SIG-M5 treated with dmso at 0.1 percent for 504 hours (cell line): ENCODE results near the gene PPP6R1.
A peak's percentile ranks its signal among the peaks of the same experiment; 100 is the strongest.
"Not testable (repeated sequence)": the region's sequence is repeated elsewhere in the genome, so short reads cannot be mapped to it uniquely, and the experiment has no call there.

ENCODE experiments used
- DNase-seq: peaks from one replicate; lab custom pipeline; 2025; ENCODE audit not compliant: unreplicated experiment; lab: John Stamatoyannopoulos, UW

PPP6R1 gene

DNA sequence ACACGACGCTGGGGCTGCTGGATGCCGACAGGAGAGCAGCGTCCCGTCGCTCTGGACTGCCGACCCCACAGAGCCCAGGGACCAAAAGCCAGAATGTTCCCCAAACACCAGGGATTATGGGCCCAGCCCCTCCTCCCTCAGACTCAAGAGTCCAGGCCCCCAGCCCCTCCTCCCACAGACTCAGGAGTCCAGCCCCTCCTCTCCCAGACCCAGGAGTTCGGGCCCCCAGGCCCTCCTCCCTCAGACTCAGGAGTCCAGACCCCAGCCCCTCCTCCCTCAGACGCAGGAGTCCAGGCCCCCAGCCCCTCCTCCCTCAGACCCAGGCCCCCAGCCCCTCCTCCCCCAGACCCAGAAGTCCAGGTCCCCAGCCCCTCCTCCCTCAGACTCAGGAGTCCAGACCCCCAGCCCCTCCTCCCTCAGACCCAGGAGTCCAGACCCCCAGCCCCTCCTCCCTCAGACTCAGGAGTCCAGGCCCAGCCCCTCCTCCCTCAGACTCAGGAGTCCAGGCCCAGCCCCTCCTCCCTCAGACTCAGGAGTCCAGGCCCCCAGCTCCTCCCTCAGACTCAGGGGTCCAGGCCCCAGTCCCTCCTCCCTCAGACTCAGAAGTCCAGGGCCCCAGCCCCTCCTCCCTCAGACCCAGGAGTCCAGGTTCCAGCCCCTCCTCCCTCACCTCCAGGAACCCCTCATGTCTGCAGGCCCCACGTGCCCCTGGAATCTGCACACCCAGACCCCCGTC lies 34.0 kb downstream of the PPP6R1 start:
- not testable (repeated sequence) for DNase-seq

DNA sequence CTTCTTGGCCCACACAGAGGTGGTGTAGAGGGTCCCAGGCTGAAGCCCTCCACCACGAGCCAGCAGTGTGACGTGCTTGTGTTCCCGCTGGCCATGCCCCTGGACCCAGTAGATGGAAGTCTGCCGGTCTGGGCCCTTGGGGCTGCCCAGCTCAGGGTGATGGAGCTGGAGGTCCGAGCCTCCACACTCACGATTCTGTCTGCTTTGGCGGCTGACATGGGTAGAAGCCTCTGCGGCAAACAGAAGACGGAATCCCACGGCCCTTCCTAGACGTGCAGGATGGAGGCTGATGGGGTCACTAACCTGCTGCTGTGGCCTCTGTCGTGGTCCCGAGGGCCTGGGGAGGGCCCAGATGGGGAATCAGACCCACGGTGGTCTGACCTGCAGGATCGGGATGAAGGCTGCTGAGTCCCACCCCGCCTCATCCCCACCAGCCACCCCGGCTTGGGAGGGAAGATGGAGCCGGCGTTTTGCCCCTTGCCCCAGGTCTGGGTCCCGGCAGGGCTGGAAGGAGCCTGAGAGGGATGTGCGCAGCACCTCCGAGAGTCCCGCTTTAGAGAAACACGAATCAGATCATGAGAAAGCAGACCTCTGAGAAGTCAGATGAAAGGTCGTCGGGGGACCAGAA lies 34.7 kb downstream of the PPP6R1 start:
- no peak for DNase-seq

DNA sequence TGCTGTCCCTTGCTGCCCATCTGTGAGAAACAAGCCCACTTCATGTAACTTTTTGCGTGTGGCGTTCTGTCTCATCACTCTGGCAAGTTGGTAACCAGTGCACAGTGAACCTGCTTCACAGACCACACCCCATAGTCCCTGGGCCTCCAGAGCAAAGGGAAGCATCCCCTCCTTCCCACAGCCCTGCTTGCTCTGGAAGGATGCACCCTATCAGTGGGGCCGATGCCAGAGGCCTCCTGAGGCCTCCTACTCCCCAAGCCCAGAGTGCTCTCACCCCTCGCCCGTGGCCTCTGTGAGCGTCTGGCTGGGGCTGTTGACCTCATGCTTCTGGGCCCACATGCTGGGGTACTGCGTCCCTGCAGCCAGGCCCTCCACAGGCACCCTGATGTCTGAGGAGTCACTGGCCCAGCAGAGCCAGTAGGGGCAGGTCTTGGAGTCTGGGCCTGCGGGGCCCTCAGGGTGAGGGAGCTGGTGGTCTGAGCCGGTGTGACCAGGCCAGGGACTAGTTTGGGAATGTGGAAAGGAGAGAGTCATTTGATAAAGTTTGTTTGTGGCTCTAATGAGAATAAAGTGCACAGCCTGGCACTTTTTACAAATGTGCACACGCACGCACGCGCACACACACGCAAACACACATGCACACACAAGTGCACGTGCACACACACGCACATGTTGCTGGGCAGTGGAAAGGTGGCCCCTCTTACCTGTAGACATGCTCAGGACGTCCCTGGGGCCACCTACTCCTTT lies 35.4 kb downstream of the PPP6R1 start:
- no peak for DNase-seq

GRCh38 chr19:55220525-55220924 lies 38.3 kb downstream of the PPP6R1 start:
- DNase-seq: no peak

- DNase-seq: peak; percentile 95
Measured at GRCh38 chr19:55216461-55217198, 42.2 kb downstream of the PPP6R1 start.

- no peak for DNase-seq
Measured at GRCh38 chr19:55213547-55213946, 45.3 kb downstream of the PPP6R1 start.

DNA sequence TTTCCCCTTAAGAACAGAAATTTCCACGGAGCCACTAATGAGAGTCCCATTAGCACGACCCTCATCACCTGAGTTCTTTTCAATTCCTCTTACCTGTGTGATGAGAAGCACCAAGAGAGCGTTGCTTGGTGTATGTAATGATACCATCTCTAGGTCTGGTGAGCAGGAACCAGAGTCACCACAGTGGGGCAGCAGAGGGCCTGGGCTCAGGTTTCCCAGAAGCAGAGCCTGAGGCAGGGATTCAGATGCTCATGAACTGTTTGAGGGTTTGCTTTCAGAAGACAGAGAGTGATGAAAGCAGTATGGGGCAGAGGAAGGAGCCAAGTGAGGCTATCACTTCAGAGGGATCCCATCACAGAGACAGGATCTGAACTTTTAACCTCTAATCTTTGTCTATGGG lies 46.4 kb downstream of the PPP6R1 start:
- peak; percentile 76 for DNase-seq

- peak; percentile 51 for DNase-seq
Measured at GRCh38 chr19:55209693-55210472, 48.9 kb downstream of the PPP6R1 start.

DNA sequence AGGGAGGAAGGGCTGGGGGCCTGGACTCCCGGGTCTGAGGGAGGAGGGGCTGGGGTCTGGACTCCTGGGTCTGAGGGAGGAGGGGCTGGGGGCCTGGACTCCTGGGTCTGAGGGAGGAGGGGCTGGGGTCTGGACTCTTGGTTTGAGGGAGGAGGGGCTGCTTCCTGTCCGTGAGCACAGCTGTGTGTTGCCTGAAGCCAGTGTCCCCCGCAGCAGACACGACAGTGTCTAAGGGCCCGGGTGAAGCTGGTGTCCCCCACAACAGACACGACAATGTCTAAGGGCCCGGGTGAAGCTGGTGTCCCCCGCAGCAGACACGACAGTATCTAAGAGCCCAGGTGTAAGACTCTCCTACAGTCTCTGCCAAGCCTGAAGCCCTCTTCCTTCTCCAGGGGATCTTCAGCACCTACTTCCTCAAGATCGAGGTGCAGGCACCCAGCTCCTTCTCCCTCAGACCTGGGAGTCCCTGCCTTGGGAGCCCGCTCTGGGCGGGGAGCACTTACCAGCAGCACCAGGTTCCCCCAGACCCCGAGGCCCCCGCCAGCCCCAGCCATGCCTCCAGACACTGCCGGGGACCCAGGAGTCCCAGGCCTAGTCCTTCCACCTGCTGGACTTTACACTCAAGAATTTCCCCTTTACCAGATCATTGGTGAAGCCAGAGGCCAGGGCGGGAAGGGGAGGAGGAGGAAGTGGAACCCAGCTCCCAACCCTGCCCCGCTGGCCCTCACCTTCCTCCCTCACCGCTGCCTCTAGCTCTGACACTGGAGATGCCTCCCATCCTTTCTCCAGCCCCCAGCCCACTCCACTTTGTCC lies 49.7 kb downstream of the PPP6R1 start, which contains the start of gene PTPRH:
Gene PTPRH (minus strand): TSS at position 622 of the 813 bp plus-strand sequence. CDS start 68 bp downstream, at position 554.
- peak; percentile 39 for DNase-seq

DNA sequence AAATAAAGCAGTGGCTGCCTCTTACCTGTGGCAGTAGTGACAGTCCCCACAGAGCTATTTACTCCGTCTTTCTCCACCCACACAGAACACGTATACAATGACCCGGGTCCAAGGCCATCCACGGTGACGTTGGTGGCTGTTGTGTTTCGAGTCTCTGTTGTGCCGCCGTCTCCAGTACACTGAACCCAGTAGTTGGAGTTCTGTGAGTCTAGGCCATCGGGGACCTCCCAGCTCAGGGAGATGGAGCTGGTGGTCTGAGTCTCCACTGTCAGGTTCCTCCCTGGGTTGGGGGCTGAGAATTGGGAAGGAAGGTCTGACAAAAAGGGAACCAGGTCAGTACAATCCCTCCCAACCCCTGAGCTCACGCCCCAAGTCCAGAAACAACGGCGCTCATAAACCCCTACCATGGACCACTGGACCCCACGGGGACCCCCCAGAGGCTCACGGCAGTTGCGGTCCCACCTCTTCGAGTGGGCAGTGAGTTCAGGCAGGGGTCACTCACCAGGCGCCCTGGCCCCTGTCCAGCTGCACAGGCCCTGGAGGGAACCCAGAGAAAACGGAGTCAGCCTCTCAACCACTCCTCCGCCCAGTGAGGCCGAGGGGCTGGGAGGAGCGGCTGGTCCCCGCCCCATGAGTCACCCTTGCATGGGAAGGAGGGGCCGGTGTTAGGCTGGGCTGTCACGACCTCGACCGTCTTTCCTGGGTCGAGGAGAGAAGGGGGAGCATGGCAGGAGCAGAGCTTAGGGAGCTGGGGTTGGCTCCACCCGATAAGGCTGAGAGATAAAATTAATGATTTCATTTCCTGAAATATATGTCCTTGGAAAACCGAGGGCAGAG lies 51.9 kb downstream of the PPP6R1 start:
- peak; percentile 76 for DNase-seq

DNA sequence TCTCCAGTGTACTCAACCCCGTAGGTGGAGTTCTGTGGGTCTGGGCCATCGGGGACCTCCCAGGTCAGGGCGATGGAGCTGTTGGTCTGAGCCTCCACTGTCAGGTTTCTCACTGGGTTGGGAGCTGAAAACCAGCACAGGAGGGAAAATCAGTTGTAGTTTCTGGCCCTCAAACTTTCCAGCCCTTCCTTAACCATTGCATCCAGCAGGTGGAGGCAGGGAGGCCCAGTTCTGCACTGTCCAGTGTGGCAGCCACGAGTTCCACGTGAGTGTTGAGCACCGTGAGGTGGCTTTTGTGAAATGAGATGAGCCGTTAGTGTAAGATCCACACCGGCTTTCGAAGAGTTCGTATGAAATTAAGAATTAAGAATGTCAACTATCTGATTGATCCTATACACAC lies 56.6 kb downstream of the PPP6R1 start:
- not testable (repeated sequence) for DNase-seq

DNA sequence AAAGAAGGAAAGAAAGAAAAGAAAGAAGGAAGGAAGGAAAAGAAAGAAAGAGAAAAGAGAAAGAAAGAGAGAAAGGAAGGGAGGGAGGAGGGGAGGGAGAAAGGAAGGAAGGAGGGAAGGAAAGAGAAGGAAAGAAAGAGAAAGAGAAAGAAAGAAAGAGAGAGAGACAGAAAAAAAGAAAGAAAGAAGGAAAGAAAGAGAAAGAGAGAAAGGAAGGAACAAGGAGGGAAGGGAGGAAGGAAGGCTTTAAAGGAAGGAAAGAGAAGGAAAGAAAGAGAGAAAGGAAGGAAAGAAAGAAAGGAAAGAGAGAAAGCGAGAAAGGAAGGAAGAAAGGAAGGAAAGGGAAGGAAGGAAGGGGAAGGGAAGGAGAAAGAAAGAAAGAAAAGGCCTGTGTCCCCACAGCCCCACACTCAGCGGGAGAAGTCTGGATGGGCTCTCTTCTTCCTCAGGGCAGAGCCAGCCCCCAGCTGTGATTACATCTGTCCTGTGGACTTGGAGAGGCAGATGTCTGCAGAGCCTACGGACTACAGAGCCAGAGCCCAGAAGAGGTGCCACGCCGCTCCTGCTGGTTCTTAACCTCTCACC lies 59.1 kb downstream of the PPP6R1 start:
- no peak for DNase-seq

DNA sequence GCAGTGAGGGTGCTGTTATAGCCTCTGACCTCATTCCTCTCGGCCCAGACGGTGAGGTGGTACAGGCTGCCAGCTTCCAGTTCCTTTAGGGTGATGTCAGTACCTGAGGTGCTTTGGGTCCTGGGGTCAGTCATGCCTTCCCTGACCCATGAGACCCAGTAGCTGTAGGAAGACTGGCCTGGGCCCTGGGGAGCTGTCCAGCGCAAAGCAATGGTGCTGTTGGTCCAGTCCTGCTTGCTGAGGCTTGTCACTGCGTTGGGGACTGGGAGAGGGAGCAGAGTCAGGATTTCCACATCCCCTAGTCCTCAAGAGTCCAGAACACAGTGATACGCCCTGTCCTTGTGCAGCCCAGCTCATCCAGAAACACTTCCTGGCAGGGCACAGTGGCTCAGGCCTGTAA lies 60.2 kb downstream of the PPP6R1 start:
- no peak for DNase-seq

- DNase-seq: no peak
Measured at GRCh38 chr19:55197528-55197927, 61.3 kb downstream of the PPP6R1 start.

DNA sequence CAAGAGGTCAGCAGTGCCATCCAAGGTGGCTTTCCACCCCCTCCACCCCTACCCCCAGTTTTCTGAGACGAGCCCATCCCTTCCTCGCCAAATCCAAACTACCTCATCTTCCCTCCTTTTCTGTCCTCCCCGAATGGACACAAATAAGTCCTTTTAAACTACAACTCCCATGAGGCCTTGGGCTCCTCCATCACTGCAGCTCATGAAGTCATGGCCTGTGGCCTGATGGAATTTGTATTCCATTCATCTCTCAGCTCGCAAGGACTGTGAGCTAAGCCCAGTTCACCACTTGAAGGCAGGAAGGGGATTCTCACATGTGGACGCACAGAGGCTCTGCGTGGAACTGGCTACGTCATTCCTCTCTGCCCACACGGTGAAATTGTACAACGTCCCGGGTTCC lies 62.0 kb downstream of the PPP6R1 start:
- DNase-seq: no peak

GRCh38 chr19:55193481-55193880 lies 65.3 kb downstream of the PPP6R1 start:
- DNase-seq: peak; percentile 42

GRCh38 chr19:55189403-55189835 lies 69.4 kb downstream of the PPP6R1 start:
- DNase-seq: no peak

- DNase-seq: no peak
Measured at GRCh38 chr19:55188625-55189024, 70.2 kb downstream of the PPP6R1 start.
